Ovary (tissue), 9 donors: ENCODE data around the gene OR4F15. TPM values are rescaled to one million over a fixed set of nuclear protein-coding genes. Genes with fewer than 3 reads are reported as not detected.

Experiments
- DNase-seq, 5 donors: peaks; one replicate each; pipeline ENCODE4 v3.0.0-alpha.2; 2019 to 2020
- H3K27ac ChIP-seq, 2 donors: fragments of 200-600 bp; one replicate each; pipeline versions ENCODE4 v1.5.1 to v1.8.0; 2019 to 2022
- H3K27me3 ChIP-seq: fragments of 200-600 bp; one replicate; pipeline ENCODE4 v1.8.0; 2022
- H3K36me3 ChIP-seq: fragments of 200-600 bp; sonication (generic); one replicate; pipeline ENCODE4 v1.5.1; 2019
- H3K4me1 ChIP-seq: one replicate; pipeline ENCODE4 v1.8.1; 2013; ENCODE audit warnings: mild to moderate bottlenecking, moderate library complexity; ENCODE audit not compliant: insufficient read depth
- H3K4me3 ChIP-seq: fragments of 200-600 bp; sonication (generic); one replicate; pipeline ENCODE4 v1.5.1; 2017
- H3K9me3 ChIP-seq, 2 donors: fragments of 200-600 bp in 1 of 2; sonication (generic) in 1 of 2; one replicate each; pipeline versions ENCODE4 v1.5.1 to v1.8.1; 2013 to 2019; ENCODE audit warnings: mild to moderate bottlenecking in 1 of 2, moderate library complexity in 1 of 2
- CTCF ChIP-seq, 3 donors: fragments of 450-650 bp in 2 of 3; fragments of 200-600 bp in 1 of 3; IDR thresholded peaks; one replicate each; pipeline versions ENCODE4 v1.5.1 to v1.8.0; 2016 to 2022; ENCODE audit warnings: antibody characterized with exemption in 3 of 3, mild to moderate bottlenecking in 1 of 3
- EP300 ChIP-seq: sonication (generic); formaldehyde crosslinking; IDR thresholded peaks from one replicate; pipeline ENCODE4 v1.6.1; 2017; ENCODE audit warnings: antibody characterized with exemption
- POLR2A ChIP-seq: fragments of 450-650 bp; IDR thresholded peaks from one replicate; pipeline ENCODE4 v1.6.1; 2017; ENCODE audit warnings: antibody characterized with exemption, mild to moderate bottlenecking, moderate library complexity
- WGBS, 3 donors: extraction: QIAGEN DNeasy Blood & Tissue Kit in 1 of 3; methylation state at CpG; one replicate each; pipeline versions ENCODE4 v1.1.5 to v1.1.7; 2013 to 2017; 5-methylcytosine and 5-hydroxymethylcytosine counted together
- intact Hi-C, 4 donors: fragments of 100-400 bp; cut with DNase I; formaldehyde crosslinking; loops; one replicate each; pipeline versions ENCODE4 v1.11.0 to v1.15.1; 2022 to 2023
- polyA plus RNA-seq, 2 donors: library from polyadenylated mRNA; stranded (reverse); fragments of 200-250 nt in 1 of 2; fragments of 350-450 nt in 1 of 2; fragmentation: Illumina TruSeq in 1 of 2; extraction: RNeasy Lipid Tissue Mini Kit (QIAGEN cat#74804) in 1 of 2; gene quantifications; one replicate each; pipeline ENCODE4 v1.2.3, GENCODE V29; 2013 to 2014
- total RNA-seq, 7 donors: library from RNA; depleted of rRNA in 2 of 7; stranded (reverse); fragments of >200 nt in 2 of 7; fragmentation: NEBNext Ultra II Directional in 3 of 7; extraction: Animal tissue kit (Norgen Biotek cat#: 25700) in 3 of 7; gene quantifications; one replicate each; pipeline versions ENCODE4 v1.1.0 to v1.2.4, GENCODE V29; 2016 to 2023
- donor health status: DM: no; HTN: no; CAD: no; lungs with moderate emphysema.
- donor health status: DM: no; HTN: no; CAD: no.
- donor health status: Bipolar disorder and iron deficiency.
- donor health status: DM: yes; HTN: yes; CAD: no.
- donor health status: DM: no; HTN: no; CAD: no.
- donor health status: DM: yes; HTN: yes; CAD: no.

OR4F15 gene
- total and polyA plus RNA-seq, 9 donors = not detected

GRCh38 chr15:101804941-101805340 is 7.1 kb upstream of the OR4F15 start:
- Histone ChIP-seq H3K9me3 (no peaks in the 10 kb centered on the region), H3K27me3 (no peaks in the 10 kb centered on the region), H3K4me1 (no peaks in the 10 kb centered on the region), H3K27ac (no peak overlapping the region), H3K4me3 (no peak overlapping the region), H3K36me3 (no peaks in the 10 kb centered on the region)
- intact Hi-C loops = no loop called here
- TF ChIP-seq EP300 (no peak), CTCF (IDR thresholded peaks at IDR 0.05) (no peak), POLR2A (no peak)
- no peak for DNase-seq

GRCh38 chr15:101805605-101806345 is 6.2 kb upstream of the OR4F15 start:
- Histone ChIP-seq H3K27ac (no peak overlapping the region), H3K4me1 (no peaks in the 10 kb centered on the region), H3K27me3 (no peaks in the 10 kb centered on the region), H3K36me3 (no peaks in the 10 kb centered on the region), H3K4me3 (no peak overlapping the region), H3K9me3 (no peaks in the 10 kb centered on the region)
- no peak for DNase-seq
- TF ChIP-seq POLR2A (no peak), EP300 (no peak)
- WGBS, 3 donors = 60 to 71% (median 65%) methylated on average over 6 of the region's 6 CpGs
- intact Hi-C loops = no loop called here

- no peak for DNase-seq
- no peak overlapping the region for H3K27ac ChIP-seq
- H3K36me3 ChIP-seq = no peaks in the 10 kb centered on the region
- intact Hi-C loops = no loop called here
- WGBS, 3 donors = 64 to 67% (median 64%) methylated on average over 10 of the region's 10 CpGs
- H3K4me3 ChIP-seq = no peak overlapping the region
- H3K27me3 ChIP-seq = no peaks in the 10 kb centered on the region
- TF ChIP-seq CTCF (IDR thresholded peaks at IDR 0.05) (no peak), POLR2A (no peak), EP300 (no peak)
- no peaks in the 10 kb centered on the region for H3K4me1 ChIP-seq
- H3K9me3 ChIP-seq = no peaks in the 10 kb centered on the region
Measured at GRCh38 chr15:101807345-101807945, 4.6 kb upstream of the OR4F15 start.

- H3K4me1 ChIP-seq = no peaks in the 10 kb centered on the region
- DNase-seq = no peak
- H3K36me3 ChIP-seq = no peaks in the 10 kb centered on the region
- TF ChIP-seq CTCF (IDR thresholded peaks at IDR 0.05) (no peak), POLR2A (no peak), EP300 (no peak)
- H3K4me3 ChIP-seq = no peak overlapping the region
- no peaks in the 10 kb centered on the region for H3K27me3 ChIP-seq
- intact Hi-C loops = no loop called here
- no peaks in the 10 kb centered on the region for H3K9me3 ChIP-seq
- H3K27ac ChIP-seq = no peak overlapping the region
- WGBS, 3 donors = 36 to 48% (median 43%) methylated on average over 2 of the region's 2 CpGs
Measured at GRCh38 chr15:101808201-101808600, 3.8 kb upstream of the OR4F15 start.

- Histone ChIP-seq H3K27me3 (no peaks in the 10 kb centered on the region), H3K4me3 (no peak overlapping the region), H3K36me3 (no peaks in the 10 kb centered on the region), H3K27ac (no peak overlapping the region), H3K4me1 (no peaks in the 10 kb centered on the region), H3K9me3 (no peaks in the 10 kb centered on the region)
- DNase-seq = no peak
- intact Hi-C loops = no loop called here
- 78 to 88% (median 83%) methylated on average over 1 of the region's 1 CpG for WGBS, 3 donors
- TF ChIP-seq EP300 (no peak), POLR2A (no peak)
Measured at GRCh38 chr15:101810456-101810855, 1.5 kb upstream of the OR4F15 start.
